Measurements from ENCODE around the gene MLLT3. TPM values are rescaled to one million over a fixed set of nuclear protein-coding genes. Genes with fewer than 3 reads are reported as not detected.

The MLLT3 gene
- total and polyA plus RNA-seq, 2 donors (not counting 3 experiments of a cell fraction or from before 2014, with no cell fraction given), result 6.1 to 10.0 TPM

- H3K27ac ChIP-seq (ENCODE audit: insufficient read depth, low read depth, low read length), result no peak overlapping the region
- intact Hi-C loops (cut with micrococcal nuclease), result no loop called here
- TF ChIP-seq CTCF (IDR thresholded peaks at IDR 0.05; ENCODE audit: extremely low read depth in 1 of 2, insufficient read depth in 1 of 2, low read depth in 1 of 2, low read length in 2 of 2) (no peak), FOS (IDR thresholded peaks at IDR 0.05; ENCODE audit: borderline replicate concordance, insufficient read depth, low read length) (no peak), JUN (IDR thresholded peaks at IDR 0.05; ENCODE audit: borderline replicate concordance, insufficient read depth, insufficient read length, low read depth) (no peak), POLR2AphosphoS5 (IDR thresholded peaks at IDR 0.05; ENCODE audit: insufficient read depth, low read depth, low read length) (no peak), MAX (IDR thresholded peaks at IDR 0.05; ENCODE audit: insufficient read depth, insufficient read length) (no peak), MYC (IDR thresholded peaks at IDR 0.05; ENCODE audit: low read depth, low read length) (no peak), EZH2 (IDR thresholded peaks at IDR 0.05; ENCODE audit: borderline replicate concordance, low read depth, low read length, severe bottlenecking) (no peak), GATA2 (IDR thresholded peaks at IDR 0.05; ENCODE audit: insufficient read depth, insufficient read length, low read depth, low read length) (no peak), POLR2A (IDR thresholded peaks at IDR 0.05; ENCODE audit: low read depth, low read length) (no peak)
- no peaks in the 10 kb centered on the region for H3K9me1 ChIP-seq (replicated peaks; ENCODE audit: control insufficient read depth, extremely low read depth, insufficient read depth, low read length)
- H4K20me1 ChIP-seq (replicated peaks; ENCODE audit: control insufficient read depth, extremely low read depth, insufficient read depth, low read length), result no peaks in the 10 kb centered on the region
- FAIRE-seq, result no peak
- H2AFZ ChIP-seq (ENCODE audit: low read depth, low read length), result no peak overlapping the region
- H3K36me3 ChIP-seq (ENCODE audit: control insufficient read depth in 2 of 2, extremely low read depth in 1 of 2, insufficient read depth in 2 of 2, low read length in 2 of 2), result no peaks in the 10 kb centered on the region
- peaks cover 19% of the 10 kb centered on the region for H3K4me1 ChIP-seq (ENCODE audit: control insufficient read depth, extremely low read depth, insufficient read depth, low read length)
- no peaks in the 10 kb centered on the region for H3K79me2 ChIP-seq (ENCODE audit: control insufficient read depth, insufficient read depth, low read length)
- no peaks in the 10 kb centered on the region for H3K27me3 ChIP-seq (ENCODE audit: control insufficient read depth in 2 of 2, insufficient read depth in 2 of 2, low read length in 2 of 2)
- dilution Hi-C loops (cut with MboI; ENCODE audit: extremely low pct_ligation_motif_present, low sequenced_read_pairs), result no loop called here
- POLR2A ChIA-PET, result no interaction called here
- DNase-seq (ENCODE audit: low read depth, low spot score), result no peak
- CTCF ChIA-PET, result interaction anchor here (1.6 kb wide), 1 partner anchor 759 kb away, joined by 11 read pairs; no protein-coding TSS in a partner anchor
- H3K9ac ChIP-seq (replicated peaks; ENCODE audit: extremely low read depth, insufficient read depth, low read length), result no peak overlapping the region
- BruUV-seq (replicated peaks), result no TSS peak
- H3K4me2 ChIP-seq (ENCODE audit: insufficient read depth, low read length), result no peak overlapping the region
- H3K9me3 ChIP-seq (replicated peaks; ENCODE audit: control insufficient read depth, insufficient read depth, low read length), result no peaks in the 10 kb centered on the region
- H3K4me3 ChIP-seq (replicated peaks in 1 of 3; ENCODE audit: insufficient read depth in 1 of 3, low read depth in 1 of 3, low read length in 3 of 3), result no peak overlapping the region
These were observed 269.7 kb downstream of the MLLT3 start for GRCh38 chr9:20352591-20352990.

Data from endothelial cell of umbilical vein (primary cell).